Caco-2 (cell line): Measurements from ENCODE around the gene STPG3. TPM values are rescaled to one million over a fixed set of nuclear protein-coding genes. Genes with fewer than 3 reads are reported as not detected.

ENCODE experiments used
- BruUV-seq: library from RNA; stranded (reverse); fragments of 400-500 nt; replicated peaks from 2 replicates; lab custom pipeline; 2021; lab: Mats Ljungman, UMichigan
- CTCF ChIA-PET: fragments of 300-600 bp; sonication (Branson Sonifier 250); formaldehyde crosslinking; loops from one replicate; lab custom pipeline; 2022; ENCODE audit warnings: antibody characterized with exemption; lab: Charles Lee
- POLR2A ChIA-PET: fragments of 300-600 bp; sonication (Branson Sonifier 250); formaldehyde crosslinking; loops from one replicate; lab custom pipeline; 2022; ENCODE audit warnings: antibody characterized with exemption; lab: Charles Lee
- DNase-seq, 2 experiments: peaks; one replicate each; pipeline versions ENCODE4 v3.0.0 to v3.0.0-alpha.2; 2020 to 2022
- H3K27me3 ChIP-seq: replicated peaks from 2 replicates; pipeline ENCODE4 v1.6.0; 2011; ENCODE audit warnings: low read length; ENCODE audit not compliant: control insufficient read depth, insufficient read depth
- H3K36me3 ChIP-seq: 2 replicates; pipeline ENCODE4 v1.5.1; 2011; ENCODE audit warnings: low read length; ENCODE audit not compliant: control insufficient read depth, insufficient read depth
- H3K4me1 ChIP-seq: fragments of 250-450 bp; sonication (Bioruptor Pico); 2 replicates; pipeline ENCODE4 v1.5.1; 2020; ENCODE audit warnings: mild to moderate bottlenecking
- H3K4me3 ChIP-seq: 2 replicates; pipeline ENCODE4 v1.5.1; 2011; ENCODE audit warnings: low read depth, mild to moderate bottlenecking, control low read depth, low read length
- H3K9me3 ChIP-seq: fragments of 250-450 bp; sonication (Bioruptor Pico); 2 replicates; pipeline ENCODE4 v1.5.1; 2020; ENCODE audit warnings: mild to moderate bottlenecking, moderate library complexity
- H3K27ac Mint-ChIP-seq: one replicate; pipeline ENCODE4 v1.8.0; 2022; ENCODE audit warnings: mixed read lengths; ENCODE audit not compliant: unreplicated experiment
- H3K27me3 Mint-ChIP-seq: one replicate; pipeline ENCODE4 v1.8.0; 2022; ENCODE audit warnings: mixed read lengths; ENCODE audit not compliant: insufficient read depth, unreplicated experiment
- H3K36me3 Mint-ChIP-seq: one replicate; pipeline ENCODE4 v1.8.0; 2022; ENCODE audit warnings: mild to moderate bottlenecking, mixed read lengths; ENCODE audit not compliant: insufficient read depth, unreplicated experiment
- H3K4me1 Mint-ChIP-seq: one replicate; pipeline ENCODE4 v1.8.0; 2022; ENCODE audit warnings: low read depth, mixed read lengths; ENCODE audit not compliant: unreplicated experiment
- H3K4me3 Mint-ChIP-seq: one replicate; pipeline ENCODE4 v1.8.0; 2022; ENCODE audit warnings: mild to moderate bottlenecking, moderate library complexity, mixed read lengths; ENCODE audit not compliant: unreplicated experiment
- H3K9me3 Mint-ChIP-seq: one replicate; pipeline ENCODE4 v1.8.0; 2022; ENCODE audit warnings: mixed read lengths; ENCODE audit not compliant: unreplicated experiment
- intact Hi-C: fragments of 100-400 bp; cut with micrococcal nuclease; formaldehyde crosslinking; loops from one replicate; pipeline ENCODE4 v1.10.0; 2022; ENCODE audit not compliant: unreplicated experiment
- total RNA-seq: library from RNA; stranded (reverse); gene quantifications from 2 replicates; pipeline ENCODE4 v1.2.3, GENCODE V29; 2022
- TF ChIP-seq, protein P1 (sequence below), 2 experiments: fragments of 200-600 bp in 1 of 2; IDR thresholded peaks; 1 replicate in 1 of 2; 2 replicates in 1 of 2; pipeline versions ENCODE4 v1.5.1 to v1.8.0; 2011 to 2022; ENCODE audit warnings: antibody characterized with exemption in 1 of 2, control low read depth in 1 of 2, inconsistent platforms in 1 of 2, low read depth in 1 of 2, low read length in 1 of 2, mild to moderate bottlenecking in 1 of 2, moderate library complexity in 1 of 2; ENCODE audit not compliant: insufficient read depth in 1 of 2, severe bottlenecking in 1 of 2, unreplicated experiment in 1 of 2

Gene STPG3
- total RNA-seq, 1 experiment from 2014 or later = not detected

DNA sequence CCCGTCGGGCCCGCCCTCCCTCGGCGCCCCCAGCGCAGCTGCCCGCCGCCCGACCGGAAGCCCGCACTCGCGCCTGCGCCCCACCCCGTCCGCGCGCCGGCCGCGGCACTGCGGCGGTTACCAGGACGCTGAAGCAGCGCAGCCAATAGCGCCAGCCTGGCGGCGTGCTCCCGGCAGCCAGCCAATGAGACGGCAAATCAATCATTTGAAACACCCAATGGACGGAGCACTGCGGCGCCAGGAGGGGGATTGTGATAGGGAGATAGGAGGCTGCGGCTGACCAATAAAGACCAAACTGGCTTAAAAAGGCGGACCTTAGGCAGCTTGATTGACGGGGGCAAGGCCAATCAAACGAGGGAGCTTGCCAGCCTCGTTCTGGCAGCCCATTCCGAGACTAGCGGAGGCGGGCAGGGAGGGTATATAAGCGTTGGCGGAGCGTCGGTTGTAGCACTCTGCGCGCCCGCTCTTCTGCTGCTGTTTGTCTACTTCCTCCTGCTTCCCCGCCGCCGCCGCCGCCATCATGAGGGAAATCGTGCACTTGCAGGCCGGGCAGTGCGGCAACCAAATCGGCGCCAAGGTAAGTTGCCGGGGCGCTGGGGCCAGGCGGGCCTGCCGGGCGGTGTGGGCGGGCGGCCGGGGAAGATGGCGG lies 10.1 kb upstream of the STPG3 start, which contains the start of gene TUBB4B:
TSS of gene TUBB4B (plus strand) at position 447 of the 649 bp plus-strand sequence. CDS start at position 521, 74 bp downstream.
- no peaks in the 10 kb centered on the region for H3K9me3 Mint-ChIP-seq

DNA sequence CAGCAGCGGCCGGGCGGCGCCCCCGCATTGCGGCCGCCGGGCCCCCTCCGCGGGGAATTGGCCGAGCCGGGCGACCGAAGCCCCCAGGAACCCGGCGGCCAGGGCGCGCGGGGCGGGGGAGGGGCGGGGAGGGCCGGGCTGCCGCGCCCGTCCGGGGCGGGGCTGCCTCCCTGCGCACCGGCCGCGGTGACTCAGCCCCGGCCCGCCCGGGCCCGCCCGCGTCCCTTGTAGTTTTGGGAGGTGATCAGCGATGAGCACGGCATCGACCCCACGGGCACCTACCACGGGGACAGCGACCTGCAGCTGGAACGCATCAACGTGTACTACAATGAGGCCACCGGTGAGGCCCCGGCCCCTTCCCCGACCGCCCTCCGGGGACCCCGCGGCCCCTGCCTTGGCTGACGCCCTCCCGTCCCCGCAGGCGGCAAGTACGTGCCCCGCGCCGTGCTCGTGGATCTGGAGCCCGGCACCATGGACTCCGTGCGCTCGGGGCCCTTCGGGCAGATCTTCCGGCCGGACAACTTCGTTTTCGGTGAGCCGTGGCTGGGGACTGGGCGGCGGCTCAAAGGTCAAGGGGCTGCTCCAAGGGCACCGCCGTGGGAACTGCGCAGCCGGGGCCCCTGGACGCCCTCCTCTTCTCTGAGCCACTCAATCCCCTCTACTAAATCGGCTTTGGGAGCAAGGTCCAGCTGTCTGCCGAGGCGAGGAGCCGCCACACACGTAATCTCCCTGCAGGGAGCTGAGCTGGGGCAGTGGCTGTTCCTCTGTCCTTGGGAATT lies 9.4 kb upstream of the STPG3 start:
- ChIA-PET POLR2A (interaction anchor here (0.5 to 2.4 kb wide), 13 partner anchors 13 to 236 kb away, joined by 3 to 39 read pairs (median 8); partner anchors contain the start of genes MAN1B1, NELFB, NRARP and RNF208), CTCF (interaction anchor here (0.6 to 2.7 kb wide), 6 partner anchors 12 to 294 kb away, joined by 3 to 13 read pairs (median 6); partner anchors contain the start of genes NRARP, SAPCD2 and TPRN)
- Histone ChIP-seq H3K27me3 (no peaks in the 10 kb centered on the region), H3K36me3 (peaks cover 2% of the 10 kb centered on the region; the same call in 1 of the 2 replicates), H3K4me1 (peaks cover 21% of the 10 kb centered on the region), H3K9me3 (no peaks in the 10 kb centered on the region), H3K4me3 (peak overlapping the region; percentile 77)
- DNase-seq = peak in 1 of 2 experiments; percentile 58
- Mint-ChIP-seq H3K36me3 (peaks cover 68% of the 10 kb centered on the region), H3K4me3 (peak overlapping the region; percentile 80), H3K27ac (peak overlapping the region; percentile 95), H3K27me3 (peaks cover 3% of the 10 kb centered on the region), H3K4me1 (peaks cover 7% of the 10 kb centered on the region), H3K9me3 (no peaks in the 10 kb centered on the region)
- intact Hi-C loops = loop anchor here (1.0 to 10.0 kb wide), 4 partner anchors 14 to 447 kb away; partner anchors contain the start of genes CCDC183, NELFB, RNF208 and TMEM141
- BruUV-seq = no TSS peak
- TF ChIP-seq, protein P1, sequence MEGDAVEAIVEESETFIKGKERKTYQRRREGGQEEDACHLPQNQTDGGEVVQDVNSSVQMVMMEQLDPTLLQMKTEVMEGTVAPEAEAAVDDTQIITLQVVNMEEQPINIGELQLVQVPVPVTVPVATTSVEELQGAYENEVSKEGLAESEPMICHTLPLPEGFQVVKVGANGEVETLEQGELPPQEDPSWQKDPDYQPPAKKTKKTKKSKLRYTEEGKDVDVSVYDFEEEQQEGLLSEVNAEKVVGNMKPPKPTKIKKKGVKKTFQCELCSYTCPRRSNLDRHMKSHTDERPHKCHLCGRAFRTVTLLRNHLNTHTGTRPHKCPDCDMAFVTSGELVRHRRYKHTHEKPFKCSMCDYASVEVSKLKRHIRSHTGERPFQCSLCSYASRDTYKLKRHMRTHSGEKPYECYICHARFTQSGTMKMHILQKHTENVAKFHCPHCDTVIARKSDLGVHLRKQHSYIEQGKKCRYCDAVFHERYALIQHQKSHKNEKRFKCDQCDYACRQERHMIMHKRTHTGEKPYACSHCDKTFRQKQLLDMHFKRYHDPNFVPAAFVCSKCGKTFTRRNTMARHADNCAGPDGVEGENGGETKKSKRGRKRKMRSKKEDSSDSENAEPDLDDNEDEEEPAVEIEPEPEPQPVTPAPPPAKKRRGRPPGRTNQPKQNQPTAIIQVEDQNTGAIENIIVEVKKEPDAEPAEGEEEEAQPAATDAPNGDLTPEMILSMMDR (IDR thresholded peaks at IDR 0.05; ENCODE audit: insufficient read depth in 1 of 2, low read depth in 1 of 2, low read length in 1 of 2, severe bottlenecking in 1 of 2, unreplicated experiment in 1 of 2) = no peak

More for the DNA sequence above, 10.1 kb upstream of the STPG3 start, which contains the start of gene TUBB4B:
- intact Hi-C loops = loop anchor here (1.0 to 10.0 kb wide), 4 partner anchors 14 to 446 kb away; partner anchors contain the start of genes CCDC183, NELFB, RNF208 and TMEM141
- Histone ChIP-seq H3K9me3 (no peaks in the 10 kb centered on the region), H3K4me3 (peak within 1 kb of the TSS; percentile 80), H3K27me3 (no peaks in the 10 kb centered on the region), H3K4me1 (peaks cover 28% of the 10 kb centered on the region), H3K36me3 (peaks cover 2% of the 10 kb centered on the region; the same call in 1 of the 2 replicates)
- peak within 1 kb of the TSS; percentile 95 for H3K27ac Mint-ChIP-seq
- H3K4me3 Mint-ChIP-seq = peak within 1 kb of the TSS; percentile 80
- BruUV-seq = no TSS peak
- ChIA-PET POLR2A (interaction anchor here (0.5 to 2.4 kb wide), 31 partner anchors 9 to 1334 kb away, joined by 3 to 39 read pairs (median 4); partner anchors contain the start of genes CAMSAP1, ENTPD8, MAN1B1 and MRPL41), CTCF (interaction anchor here (0.6 to 2.7 kb wide), 12 partner anchors 13 to 293 kb away, joined by 3 to 13 read pairs (median 4); partner anchors contain the start of genes NRARP, SAPCD2 and TPRN)
- peak; percentile 98 to 100 for DNase-seq
- TF ChIP-seq, protein P1 (IDR thresholded peaks at IDR 0.05; ENCODE audit: insufficient read depth in 1 of 2, low read depth in 1 of 2, low read length in 1 of 2, severe bottlenecking in 1 of 2, unreplicated experiment in 1 of 2) = no peak
- peaks cover 62% of the 10 kb centered on the region for H3K36me3 Mint-ChIP-seq
- H3K4me1 Mint-ChIP-seq = peaks cover 7% of the 10 kb centered on the region
- H3K27me3 Mint-ChIP-seq = peaks cover 3% of the 10 kb centered on the region
